GM12878 (cell line): Measurements from ENCODE around the gene ARL13A. TPM values are rescaled to one million over a fixed set of nuclear protein-coding genes. Genes with fewer than 3 reads are reported as not detected.

Source experiments
- ATAC-seq: fragments of 200-7000 bp; cut with Tn5 transposase; 3 replicates; pipeline ENCODE4 v1.9.1; 2020; ENCODE audit warnings: mild to moderate bottlenecking, moderate library complexity
- Bru-seq: library from RNA; stranded (reverse); fragments of 400-500 nt; gene quantifications from one replicate; lab custom pipeline; 2021; lab: Mats Ljungman, UMichigan
- BruChase-seq, 2 experiments: library from RNA; stranded (reverse); fragments of 400-500 nt; gene quantifications; one replicate each; lab custom pipeline; 2021; lab: Mats Ljungman, UMichigan
- BruUV-seq: library from RNA; stranded (reverse); fragments of 400-500 nt; replicated peaks from 2 replicates; lab custom pipeline; 2021; lab: Mats Ljungman, UMichigan
- CTCF ChIA-PET: fragments of 300-600 bp; sonication (Branson Sonifier 250); formaldehyde crosslinking; extraction: SDS; loops from one replicate; lab custom pipeline; 2021; ENCODE audit warnings: inconsistent platforms; lab: Yijun Ruan, JAX
- POLR2A ChIA-PET: fragments of 350-600 bp; formaldehyde crosslinking; extraction: SDS; loops from one replicate; lab custom pipeline; 2021; ENCODE audit warnings: inconsistent platforms; lab: Charles Lee
- RAD21 ChIA-PET: fragments of 300-600 bp; sonication (Branson Sonifier 250); formaldehyde crosslinking; loops from one replicate; lab custom pipeline; 2023; ENCODE audit warnings: antibody characterized with exemption; ENCODE audit not compliant: unreplicated experiment; lab: Charles Lee
- SMC1A ChIA-PET: fragments of 300-600 bp; sonication (Branson Sonifier 250); formaldehyde crosslinking; loops from one replicate; lab custom pipeline; 2023; ENCODE audit not compliant: unreplicated experiment, uncharacterized antibody; lab: Charles Lee
- DNase-seq: peaks from one replicate; pipeline ENCODE4 v3.0.0-alpha.2; 2011; ENCODE audit warnings: low read depth, low spot score
- FAIRE-seq: peaks from 3 replicates; lab custom pipeline; 2011; peaks lifted over from hg19 to GRCh38; lab: Jason Lieb, UNC
- H2AFZ ChIP-seq: 2 replicates; pipeline ENCODE4 v1.6.0; 2011; ENCODE audit warnings: low read depth, low read length, control low read depth; ENCODE audit not compliant: control insufficient read depth
- H3K27ac ChIP-seq: 2 replicates; pipeline ENCODE4 v1.5.1; 2011; ENCODE audit warnings: control low read depth; ENCODE audit not compliant: control insufficient read depth, insufficient read depth
- H3K27me3 ChIP-seq, 2 experiments: replicated peaks in 1 of 2; 2 replicates each; pipeline versions ENCODE4 v1.6.0 to v1.6.1; 2011; ENCODE audit warnings: low read length in 1 of 2; ENCODE audit not compliant: control insufficient read depth in 2 of 2, insufficient read depth in 2 of 2
- H3K36me3 ChIP-seq, 2 experiments: 2 replicates each; pipeline ENCODE4 v1.5.1; 2011; ENCODE audit warnings: low read length in 1 of 2; ENCODE audit not compliant: control insufficient read depth in 2 of 2, insufficient read depth in 2 of 2
- H3K4me1 ChIP-seq: 2 replicates; pipeline ENCODE4 v1.6.1; 2011; ENCODE audit warnings: mild to moderate bottlenecking, low read length, moderate library complexity, mixed read lengths; ENCODE audit not compliant: control insufficient read depth, insufficient read depth
- H3K4me2 ChIP-seq: 2 replicates; pipeline ENCODE4 v1.6.0; 2011; ENCODE audit warnings: control low read depth; ENCODE audit not compliant: control insufficient read depth, insufficient read depth
- H3K4me3 ChIP-seq: fragments of 200-600 bp; sonication (generic); 2 replicates; pipeline ENCODE4 v1.5.1; 2016
- H3K79me2 ChIP-seq: 2 replicates; pipeline ENCODE4 v1.6.0; 2011; ENCODE audit warnings: low read length; ENCODE audit not compliant: control insufficient read depth, insufficient read depth
- H3K9ac ChIP-seq: 2 replicates; pipeline ENCODE4 v1.8.0; 2011; ENCODE audit warnings: low read length, control low read depth, mixed read lengths; ENCODE audit not compliant: control insufficient read depth, insufficient read depth
- H3K9me3 ChIP-seq: replicated peaks from 3 replicates; pipeline ENCODE4 v1.5.1; 2011; ENCODE audit warnings: mild to moderate bottlenecking, low read length; ENCODE audit not compliant: control insufficient read depth, insufficient read depth
- H4K20me1 ChIP-seq: 2 replicates; pipeline ENCODE4 v1.6.0; 2011; ENCODE audit not compliant: control insufficient read depth, insufficient read depth
- CREB1 ChIP-seq: IDR thresholded peaks from 2 replicates; pipeline ENCODE4 v1.6.1; 2012; ENCODE audit warnings: low read depth, mild to moderate bottlenecking, inconsistent platforms
- DPF2 ChIP-seq: fragments of 450-650 bp; IDR thresholded peaks from 2 replicates; pipeline ENCODE4 v1.6.1; 2017; ENCODE audit warnings: mild to moderate bottlenecking
- MTA2 ChIP-seq: fragments of 450-650 bp; IDR thresholded peaks from 2 replicates; pipeline ENCODE4 v1.6.1; 2016; ENCODE audit warnings: low read depth, mild to moderate bottlenecking, moderate library complexity
- RAD51 ChIP-seq: fragments of 450-650 bp; IDR thresholded peaks from 2 replicates; pipeline ENCODE4 v1.6.1; 2016; ENCODE audit warnings: moderate library complexity, mild to moderate bottlenecking, inconsistent platforms
- TBL1XR1 ChIP-seq: IDR thresholded peaks from 2 replicates; pipeline ENCODE4 v1.6.1; 2012; ENCODE audit warnings: low read depth, low read length, improper control_type of control experiment
- TCF3 ChIP-seq: IDR thresholded peaks from 2 replicates; pipeline ENCODE4 v1.6.1; 2012; ENCODE audit warnings: low read depth, mild to moderate bottlenecking, low read length, borderline replicate concordance; ENCODE audit not compliant: insufficient read depth
- WGBS: methylation state at CpG from one replicate; pipeline ENCODE4 v1.1.6; 2016; ENCODE audit warnings: low lambda C conversion rate; ENCODE audit not compliant: insufficient replicate concordance, insufficient coverage; ENCODE audit errors: missing lambda C conversion rate; 5-methylcytosine and 5-hydroxymethylcytosine counted together
- in situ Hi-C: fragments of 300-500 bp; cut with MboI; formaldehyde crosslinking; loops from 9 replicates; pipeline ENCODE4 v1.14.3; 2018; ENCODE audit warnings: mixed read lengths
- intact Hi-C: fragments of 100-400 bp; cut with micrococcal nuclease; formaldehyde crosslinking; loops from one replicate; pipeline ENCODE4 v1.14.2; 2022; ENCODE audit not compliant: unreplicated experiment
- long read RNA-seq, 2 experiments: library from polyadenylated mRNA; unstranded; transcript quantifications; one replicate each; pipeline ENCODE4 v2.0.0, GENCODE V29; 2019 to 2020
- polyA minus RNA-seq, 3 experiments: library from RNA; depleted of rRNA, polyadenylated mRNA; stranded (reverse); fragments of >200 nt; gene quantifications; 2 replicates each; pipeline ENCODE4 v1.2.3, GENCODE V29; 2011
- polyA plus RNA-seq, 11 experiments: library from polyadenylated mRNA; depleted of rRNA in 4 of 11; unstranded in 6 of 11; stranded (reverse) in 5 of 11; fragments of >200 nt; fragmentation: Nextera tagmentation in 4 of 11; fragmentation: Illumina TruSeq in 1 of 11; extraction: Ambion mirVana in 4 of 11; extraction: Trizol in 1 of 11; gene quantifications; 1 replicate in 1 of 11; 2 replicates in 10 of 11; pipeline versions ENCODE4 v1.2.1 to v1.2.3, GENCODE V29; 2011 to 2016; ENCODE audit warnings: inconsistent platforms in 2 of 11, missing spikeins in 2 of 11, low read depth in 1 of 11
- total RNA-seq, 4 experiments: library from RNA; depleted of rRNA in 3 of 4; stranded (reverse); fragments of >200 nt in 3 of 4; fragmentation: Illumina TruSeq in 1 of 4; extraction: Trizol in 1 of 4; gene quantifications; 2 replicates each; pipeline versions ENCODE4 v1.2.1 to v1.2.3, GENCODE V29; 2013 to 2021

The ARL13A gene
- total RNA-seq (2013; cell fraction: nucleolus; rRNA removed) = not detected in 2 replicates
- not detected in 2 replicates for total RNA-seq (2014; rRNA removed)
- not detected in 2 replicates for total RNA-seq (2014; rRNA removed; fragmentation: Illumina TruSeq; extraction: Trizol)
- not detected in 2 replicates for total RNA-seq (2021)
- polyA plus RNA-seq (2011; ENCODE audit: low read depth) = not detected
- not detected in 2 replicates for polyA plus RNA-seq (2011; rRNA removed)
- polyA plus RNA-seq (2011; cell fraction: cytosol; rRNA removed) = not detected in 2 replicates
- not detected in 2 replicates for polyA plus RNA-seq (2011; cell fraction: nucleus; rRNA removed)
- not detected in 2 replicates for polyA plus RNA-seq (2012)
- polyA plus RNA-seq (2014; fragmentation: Illumina TruSeq; extraction: Trizol) = not detected in 2 replicates
- polyA plus RNA-seq (2014; fragmentation: Nextera tagmentation; extraction: Ambion mirVana) = not detected
- not detected in 2 replicates for polyA plus RNA-seq (2014; rRNA removed)
- polyA plus RNA-seq (2016; fragmentation: Nextera tagmentation; extraction: Ambion mirVana) = not detected
- not detected in 2 replicates for polyA minus RNA-seq (2011; rRNA and poly(A)+ RNA removed)
- polyA minus RNA-seq (2011; cell fraction: cytosol; rRNA and poly(A)+ RNA removed) = not detected in 2 replicates
- not detected in 2 replicates for polyA minus RNA-seq (2011; cell fraction: nucleus; rRNA and poly(A)+ RNA removed)
- Bru-seq, nascent RNA = percentile 4 among the genes with signal in this experiment
- not detected for BruChase-seq, experiment 1, labeled RNA remaining after a 6-hour chase
- BruChase-seq, experiment 2, labeled RNA remaining after a 2-hour chase = percentile 4 among the genes with signal in this experiment
- long read RNA-seq, experiment 1 = 0 reads
- long read RNA-seq, experiment 2 = 0 reads

DNA sequence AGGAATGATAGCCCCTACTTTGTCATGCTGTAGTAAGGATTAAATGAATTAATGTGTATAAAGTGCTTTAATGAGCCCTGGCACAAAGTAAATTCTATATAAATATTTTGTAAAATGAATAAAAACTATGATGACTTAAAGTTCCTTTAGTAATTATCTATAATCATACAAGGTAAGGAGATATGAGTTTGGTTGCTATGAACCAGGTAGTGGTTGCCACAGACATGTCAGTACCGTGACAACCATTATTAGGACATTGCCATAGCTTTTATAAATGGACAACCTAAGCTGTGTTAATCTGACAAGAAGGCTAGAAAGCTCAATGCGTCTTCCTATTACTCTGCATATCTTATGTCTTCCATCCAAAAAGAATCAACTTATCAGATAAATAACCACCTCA lies at the start of gene ARL13A:
ARL13A (plus strand) TSS at position 301 of the 400 bp plus-strand sequence. CDS start 3,982 bp downstream, outside the sequence.
- FAIRE-seq (no peak), ATAC-seq (no peak), DNase-seq (no peak)
- Histone ChIP-seq H3K4me3 (no peak within 1 kb of the TSS), H3K4me2 (no peak within 1 kb of the TSS), H2AFZ (no peak within 1 kb of the TSS), H3K36me3 (no peaks in the 10 kb centered on the region), H3K79me2 (no peaks in the 10 kb centered on the region), H3K27ac (no peak within 1 kb of the TSS), H3K4me1 (no peaks in the 10 kb centered on the region), H3K27me3 (no peaks in the 10 kb centered on the region), H3K9ac (no peak within 1 kb of the TSS), H4K20me1 (no peaks in the 10 kb centered on the region), H3K9me3 (no peaks in the 10 kb centered on the region)
- CTCF ChIA-PET = interaction anchor here (0.6 kb wide), 2 partner anchors 32 to 828 kb away, joined by 3 read pairs; no protein-coding TSS in a partner anchor
- 45% methylated on average over 2 of the region's 2 CpGs for WGBS
- BruUV-seq = no TSS peak
- in situ Hi-C loops (no loop called here), intact Hi-C loops (no loop called here)
- SMC1A ChIA-PET = no interaction called here
- RAD21 ChIA-PET = no interaction called here
- POLR2A ChIA-PET = no interaction called here
- TF ChIP-seq CREB1 (no peak), MTA2 (no peak), RAD51 (no peak), TBL1XR1 (no peak), DPF2 (no peak), TCF3 (no peak)
